Pancreas (tissue), 10 donors: Measurements from ENCODE around the gene GMDS. TPM values are rescaled to one million over a fixed set of nuclear protein-coding genes. Genes with fewer than 3 reads are reported as not detected.

Source experiments
- ATAC-seq, 4 donors: fragments of 200-7000 bp; cut with Tn5 transposase; one replicate each; pipeline versions ENCODE4 v1.8.0 to v1.9.1; 2020; ENCODE audit warnings: mild to moderate bottlenecking in 4 of 4, moderate library complexity in 4 of 4
- DNase-seq, 6 donors: peaks; one replicate each; pipeline ENCODE4 v3.0.0-alpha.2; 2020
- FAIRE-seq: peaks from 2 replicates; lab custom pipeline; 2012; peaks lifted over from hg19 to GRCh38; lab: Jason Lieb, UNC
- H3K27ac ChIP-seq, 4 donors: fragments of 200-600 bp; sonication (generic); 1 replicate in 3 of 4; 2 replicates in 1 of 4; pipeline versions ENCODE4 v1.5.0 to v1.8.0; 2020
- H3K27me3 ChIP-seq, 4 donors: fragments of 200-600 bp; one replicate each; pipeline ENCODE4 v1.8.0; 2021
- H3K36me3 ChIP-seq, 3 donors: fragments of 200-600 bp; sonication (generic) in 1 of 3; one replicate each; pipeline versions ENCODE4 v1.5.0 to v1.8.0; 2020 to 2021
- H3K4me1 ChIP-seq, 3 donors: fragments of 200-600 bp; one replicate each; pipeline ENCODE4 v1.8.0; 2021
- H3K4me3 ChIP-seq, 4 donors: fragments of 200-600 bp; sonication (generic) in 2 of 4; one replicate each; pipeline versions ENCODE4 v1.5.0 to v1.8.0; 2020 to 2021
- H3K9me3 ChIP-seq, 4 donors: fragments of 200-600 bp; one replicate each; pipeline ENCODE4 v1.8.0; 2021
- CTCF ChIP-seq, 4 donors: fragments of 200-600 bp; sonication (generic) in 3 of 4; IDR thresholded peaks; one replicate each; pipeline versions ENCODE4 v1.5.0 to v1.8.0; 2021; ENCODE audit warnings: antibody characterized with exemption in 4 of 4
- WGBS, 2 donors: extraction: QIAGEN DNeasy Blood & Tissue Kit; methylation state at CpG; one replicate each; pipeline ENCODE4 v1.1.7; 2013; 5-methylcytosine and 5-hydroxymethylcytosine counted together
- intact Hi-C, 3 donors: fragments of 100-400 bp; cut with DNase I; formaldehyde crosslinking; loops; one replicate each; pipeline versions ENCODE4 v1.11.1 to v1.14.2; 2022
- polyA plus RNA-seq, 2 donors: library from polyadenylated mRNA; stranded (reverse); fragments of 200-250 nt; gene quantifications; one replicate each; pipeline ENCODE4 v1.2.3, GENCODE V29; 2013
- total RNA-seq, 6 donors: library from RNA; stranded (reverse); fragmentation: NEBNext Ultra II Directional in 4 of 6; extraction: Animal tissue kit (Norgen Biotek cat#: 25700) in 4 of 6; gene quantifications; one replicate each; pipeline versions ENCODE4 v1.2.1 to v1.2.4, GENCODE V29; 2021 to 2023
- donor health status: healthy with polysubstance abuse.
- donor health status: DM: no; HTN: no; CAD: no; lungs with moderate emphysema.
- donor health status: DM: no; HTN: no; CAD: no.
- donor health status: control.
- donor health status: control.
- donor health status: Bipolar disorder and iron deficiency.
- donor health status: DM: yes; HTN: yes; CAD: no.
- donor health status: DM: no; HTN: no; CAD: no.
- donor health status: DM: no; HTN: no; CAD: no.
- donor health status: DM: yes; HTN: yes; CAD: no.

GMDS gene
- total and polyA plus RNA-seq, 8 donors: 7.6 to 40.8 (median 26.5) TPM

- DNase-seq (no peak), FAIRE-seq (no peak), ATAC-seq (no peak)
- intact Hi-C loops: no loop called here
- no peaks in the 10 kb centered on the region for H3K27me3 ChIP-seq
- no peak overlapping the region for H3K4me3 ChIP-seq
- H3K9me3 ChIP-seq: no peaks in the 10 kb centered on the region
- no peak overlapping the region for H3K27ac ChIP-seq
- WGBS, 2 donors: 84 to 85% methylated on average over 4 of the region's 4 CpGs
- peaks cover 23 to 43% (median 29%) of the 10 kb centered on the region in 3 donors for H3K4me1 ChIP-seq
- no peak for TF ChIP-seq CTCF (IDR thresholded peaks at IDR 0.05)
- no peaks in the 10 kb centered on the region for H3K36me3 ChIP-seq
Observed at GRCh38 chr6:2229039-2229438, 16.4 kb downstream of the GMDS start.

GRCh38 chr6:2228392-2228791, 17.0 kb downstream of the GMDS start:
- no peak overlapping the region for H3K27ac ChIP-seq
- no peaks in the 10 kb centered on the region for H3K36me3 ChIP-seq
- TF ChIP-seq CTCF (IDR thresholded peaks at IDR 0.05): no peak
- FAIRE-seq: no peak
- intact Hi-C loops: no loop called here
- H3K9me3 ChIP-seq: no peaks in the 10 kb centered on the region
- no peaks in the 10 kb centered on the region for H3K27me3 ChIP-seq
- no peak for ATAC-seq
- 78 to 83% methylated on average over 2 of the region's 2 CpGs for WGBS, 2 donors
- no peak for DNase-seq
- H3K4me3 ChIP-seq: no peak overlapping the region
- peaks cover 23 to 46% (median 32%) of the 10 kb centered on the region in 3 donors for H3K4me1 ChIP-seq

GRCh38 chr6:2226775-2227174, 18.6 kb downstream of the GMDS start:
- no peak for TF ChIP-seq CTCF (IDR thresholded peaks at IDR 0.05)
- H3K4me1 ChIP-seq: peaks cover 23 to 51% (median 39%) of the 10 kb centered on the region in 3 donors
- no peak for FAIRE-seq

GRCh38 chr6:2225422-2226392, 19.7 kb downstream of the GMDS start:
- H3K4me1 ChIP-seq: peaks cover 23 to 42% (median 39%) of the 10 kb centered on the region in 3 donors
- H3K27me3 ChIP-seq: no peaks in the 10 kb centered on the region
- DNase-seq: peak in 4 of 6 donors; percentile 40 to 65 (median 46)
- H3K4me3 ChIP-seq: no peak overlapping the region
- no peak for TF ChIP-seq CTCF (IDR thresholded peaks at IDR 0.05)
- peak overlapping the region; percentile 46 to 81 (median 70) for H3K27ac ChIP-seq
- intact Hi-C loops: no loop called here
- no peaks in the 10 kb centered on the region for H3K9me3 ChIP-seq
- peak; percentile 85 to 92 (median 90) for ATAC-seq
- WGBS, 2 donors: 13 to 14% methylated on average over 6 of the region's 6 CpGs
- peak; percentile 86 for FAIRE-seq
- H3K36me3 ChIP-seq: no peaks in the 10 kb centered on the region

More at GRCh38 chr6:2226775-2227174, 18.6 kb downstream of the GMDS start:
- Histone ChIP-seq H3K36me3 (no peaks in the 10 kb centered on the region), H3K27me3 (no peaks in the 10 kb centered on the region), H3K4me3 (no peak overlapping the region), H3K9me3 (no peaks in the 10 kb centered on the region), H3K27ac (peak overlapping the region in 1 of 4 donors; percentile 81)
- no peak for DNase-seq
- WGBS, 2 donors: 33 to 43% methylated on average over 2 of the region's 2 CpGs
- ATAC-seq: no peak
- intact Hi-C loops: no loop called here
